T-helper 1 cell treated with Interleukin-12 subunit alpha and Interleukin-12 subunit beta and Interleukin-4 antibody, amounts not matched to agents 30 ng/mL and 1 ng/mL, for 36 hours (primary cell): Measurements from ENCODE around the gene USP34. TPM values are rescaled to one million over a fixed set of nuclear protein-coding genes. Genes with fewer than 3 reads are reported as not detected.
"Not testable (repeated sequence)": the region's sequence is repeated elsewhere in the genome, so short reads cannot be mapped to it uniquely, and the experiment has no call there.

Source experiments
- intact Hi-C: fragments of 100-400 bp; cut with micrococcal nuclease; formaldehyde crosslinking; loops from one replicate; pipeline ENCODE4 v1.15.1; 2024
- total RNA-seq: library from RNA; stranded (reverse); gene quantifications from 2 replicates; pipeline ENCODE4 v1.2.3, GENCODE V29; 2022

Gene USP34
- total RNA-seq, 1 donor from 2014 or later = 117 TPM

DNA sequence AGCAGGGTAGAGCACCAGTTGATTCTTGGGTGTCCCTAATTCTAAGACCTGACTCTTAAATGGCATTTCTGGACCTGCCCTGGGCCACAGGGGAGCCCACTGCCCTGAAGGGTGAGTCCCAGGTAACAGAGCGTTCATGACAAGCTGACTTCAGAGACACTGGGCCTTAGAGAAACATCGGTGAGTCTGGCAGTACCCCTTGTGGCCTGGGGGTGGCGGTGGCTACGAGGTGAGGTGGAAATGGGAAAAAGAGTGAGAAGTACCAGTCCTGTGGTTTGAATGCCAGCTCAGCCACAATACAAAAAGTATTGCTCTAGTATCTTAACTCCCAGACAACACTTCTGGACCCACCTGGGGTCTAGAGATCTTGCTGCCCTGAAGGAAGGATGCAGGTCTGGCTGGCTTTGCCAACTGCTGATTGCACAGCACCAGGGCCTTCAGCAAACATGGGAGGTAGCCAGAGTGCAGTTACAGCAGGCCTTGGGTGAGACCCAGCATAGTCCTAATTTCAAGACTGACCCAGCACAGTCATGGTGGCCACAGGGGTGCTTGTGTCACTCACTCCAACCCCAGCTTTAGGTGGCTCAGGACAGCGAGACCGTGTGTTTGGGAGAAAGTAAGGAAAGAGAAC is 44.5 kb downstream of the USP34 start:
- intact Hi-C loops = loop anchor here (1.0 kb wide), 4 partner anchors 45 to 367 kb away; partner anchors contain the start of gene USP34

DNA sequence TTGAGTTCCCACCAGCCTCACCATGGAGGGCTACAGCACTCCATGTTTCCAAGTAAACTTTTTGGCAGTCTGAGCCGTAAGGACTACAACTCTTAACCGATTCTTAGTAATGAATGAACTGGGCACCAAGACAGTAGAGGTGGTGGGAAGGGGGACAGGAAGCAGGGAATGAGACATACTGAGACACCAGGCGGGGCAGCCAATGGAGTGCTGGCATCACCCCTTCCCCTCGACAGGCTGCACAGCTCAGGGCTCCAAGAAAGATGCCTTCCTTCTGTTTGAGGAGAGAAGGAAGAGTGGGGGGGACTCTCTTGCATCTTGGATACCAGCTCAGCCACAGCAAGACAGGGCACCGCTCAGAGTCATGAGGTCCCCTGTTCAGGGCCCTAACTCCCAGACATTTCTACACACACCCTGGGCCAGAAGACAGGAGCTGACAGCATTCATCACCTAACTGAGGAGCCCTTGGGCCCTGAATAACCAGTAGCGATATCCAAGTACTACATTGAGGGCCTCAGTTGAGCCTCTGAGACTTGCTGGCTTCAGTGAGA is 45.2 kb downstream of the USP34 start:
- intact Hi-C loops = loop anchor here (1.0 kb wide), 4 partner anchors 46 to 368 kb away; partner anchors contain the start of gene USP34

DNA sequence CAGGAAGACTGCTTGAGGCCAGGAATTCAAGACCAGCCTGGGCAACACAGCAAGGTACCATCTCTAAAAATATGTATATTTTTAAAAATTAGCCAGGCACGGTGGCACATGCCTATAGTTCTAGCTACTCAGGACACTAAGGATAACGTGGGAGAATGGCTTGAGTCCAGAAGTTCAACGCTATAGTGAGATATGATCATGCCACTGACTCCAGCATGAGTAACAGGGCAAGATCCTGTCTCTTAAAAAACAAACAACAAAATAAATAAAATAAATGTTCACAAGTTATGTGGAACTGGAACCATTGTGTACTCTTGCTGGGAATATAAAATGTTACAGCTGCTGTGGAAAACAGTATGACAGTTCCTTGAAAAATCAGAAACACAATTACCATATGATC is 47.2 kb downstream of the USP34 start:
- intact Hi-C loops = no loop called here

DNA sequence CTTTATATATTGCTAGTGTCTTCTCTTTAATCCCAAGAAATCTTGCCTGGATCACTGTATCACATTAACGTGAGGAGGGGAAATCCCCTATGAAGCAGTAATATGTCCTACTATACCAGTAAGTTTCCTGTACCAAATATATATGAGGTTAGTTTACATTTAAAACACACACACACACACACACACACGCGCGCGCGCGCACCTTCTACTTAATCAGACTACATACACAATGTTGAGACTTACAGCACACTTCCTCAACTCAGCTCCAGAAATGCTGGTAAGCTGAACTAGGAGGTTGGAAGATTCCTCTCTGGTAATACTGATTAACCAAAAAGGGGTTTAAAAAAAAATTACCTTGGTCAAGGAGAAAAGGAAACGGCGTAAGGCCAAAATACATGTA is 49.3 kb downstream of the USP34 start:
- intact Hi-C loops = no loop called here

DNA sequence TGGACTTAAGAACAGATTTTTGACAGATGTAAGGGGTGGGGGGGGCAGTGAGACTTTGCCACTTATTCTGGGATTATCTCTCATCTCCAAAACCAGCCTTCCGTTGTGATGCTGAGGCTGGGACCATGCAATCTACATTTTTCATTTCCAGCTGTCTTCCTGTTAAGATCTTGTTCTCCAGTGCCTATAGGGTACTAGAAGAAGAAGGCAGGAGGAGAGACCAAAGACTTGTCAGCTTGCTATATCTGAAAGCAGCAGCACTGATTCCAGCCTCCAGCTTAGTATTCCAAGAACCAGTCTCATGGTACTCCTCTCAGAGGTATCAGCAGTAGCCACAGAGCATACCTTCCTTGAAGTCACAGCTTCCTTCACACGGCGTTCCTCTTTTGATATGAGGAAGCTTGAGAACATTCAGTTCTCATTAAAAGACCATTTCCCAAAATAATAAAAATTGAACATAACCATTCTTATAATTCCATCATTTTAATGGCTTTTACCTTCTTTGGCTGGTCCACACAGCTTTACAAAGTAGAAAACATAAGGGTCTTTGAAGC is 49.8 kb downstream of the USP34 start:
- intact Hi-C loops = loop anchor here (1.0 kb wide), 1 partner anchor 404 kb away; the partner anchor contains the start of gene PEX13

DNA sequence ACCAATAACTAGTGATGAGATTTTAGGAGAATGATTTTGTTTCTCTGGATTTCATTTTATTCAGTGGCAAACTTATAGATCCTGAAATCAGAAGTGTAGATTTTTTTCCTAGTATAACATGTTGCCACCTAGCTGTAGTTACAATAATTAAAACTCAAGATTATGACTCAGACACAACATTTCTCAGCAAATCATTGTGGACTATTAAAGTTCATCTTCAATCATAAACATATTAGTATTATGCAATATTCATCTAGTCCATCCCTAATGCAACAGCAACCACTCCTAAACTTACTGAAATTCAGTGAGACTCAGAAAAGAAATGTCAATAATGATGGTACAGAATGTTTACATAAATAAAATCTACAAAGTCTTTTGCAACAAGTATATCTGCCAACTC is 51.3 kb downstream of the USP34 start:
- intact Hi-C loops = no loop called here

DNA sequence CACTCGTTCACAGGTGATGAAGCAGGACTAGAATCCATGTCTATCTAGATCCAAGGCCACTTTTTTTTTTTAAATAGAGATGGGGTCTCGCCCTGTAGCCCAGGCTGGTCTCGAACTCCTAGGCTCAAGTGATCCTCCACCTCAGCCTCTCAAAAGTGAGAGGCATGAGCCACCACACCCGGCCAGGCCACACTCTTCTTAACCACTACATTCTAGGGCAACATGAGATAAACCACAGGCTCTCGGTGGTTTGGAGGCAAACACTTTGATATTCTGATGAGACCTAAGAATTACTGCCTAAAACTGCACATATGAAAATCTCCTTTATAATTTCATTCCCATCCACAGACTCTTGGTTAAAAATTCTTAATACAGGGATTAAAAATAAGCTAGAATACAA is 51.8 kb downstream of the USP34 start:
- intact Hi-C loops = no loop called here

DNA sequence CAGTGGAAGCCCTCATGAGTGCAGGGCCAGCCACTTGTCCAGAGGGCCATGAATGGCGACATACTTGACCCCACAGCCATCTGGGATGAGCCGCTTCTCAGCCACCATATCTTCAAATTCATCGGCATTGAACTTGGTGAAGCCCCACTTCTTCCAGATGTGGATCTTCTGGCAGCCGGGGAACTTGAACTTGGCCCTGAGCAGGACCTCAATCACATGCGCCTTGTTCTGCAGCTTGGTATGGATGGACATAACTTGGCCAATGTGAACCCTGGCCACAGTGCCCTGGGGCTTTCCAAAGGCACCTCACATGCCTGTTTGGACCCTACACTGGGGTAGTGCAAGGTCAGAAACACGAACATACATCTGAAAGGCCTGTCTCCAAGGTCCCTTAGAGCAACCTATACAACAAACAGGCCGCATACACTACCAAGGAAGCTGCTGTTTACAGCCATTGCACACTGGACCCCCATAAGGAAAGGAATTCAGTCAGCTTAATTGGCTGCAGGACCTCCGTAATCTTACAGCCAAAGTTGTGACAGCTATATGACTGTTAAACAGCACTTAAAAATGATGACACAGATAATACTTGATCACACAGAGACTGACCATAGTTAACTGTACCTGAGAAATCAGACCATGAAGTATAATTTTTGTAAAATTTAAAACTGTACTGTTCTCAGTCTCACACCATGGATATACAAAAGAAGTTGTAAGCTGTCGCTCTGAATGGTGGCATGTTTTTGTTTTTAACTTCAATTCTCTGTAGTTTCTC is 53.8 kb downstream of the USP34 start:
- intact Hi-C loops = no loop called here

DNA sequence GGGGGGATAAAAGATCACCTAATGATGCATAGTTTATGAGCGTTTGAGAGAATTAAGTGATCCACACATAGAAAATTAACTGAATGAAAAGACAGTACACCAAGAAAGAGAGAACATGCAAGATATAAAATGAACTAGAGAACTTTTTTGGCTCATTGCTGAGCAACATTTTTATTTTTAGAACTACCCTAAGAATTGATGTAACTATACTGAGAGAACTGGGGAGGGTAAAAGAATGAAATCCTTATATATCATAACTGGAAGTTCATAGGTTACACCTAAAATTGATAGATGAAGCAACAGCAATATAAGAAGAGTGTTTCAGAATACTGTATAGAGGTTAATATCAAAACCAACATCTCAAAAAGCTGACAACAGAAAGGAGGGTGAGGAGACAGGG is 55.6 kb downstream of the USP34 start:
- intact Hi-C loops = no loop called here

DNA sequence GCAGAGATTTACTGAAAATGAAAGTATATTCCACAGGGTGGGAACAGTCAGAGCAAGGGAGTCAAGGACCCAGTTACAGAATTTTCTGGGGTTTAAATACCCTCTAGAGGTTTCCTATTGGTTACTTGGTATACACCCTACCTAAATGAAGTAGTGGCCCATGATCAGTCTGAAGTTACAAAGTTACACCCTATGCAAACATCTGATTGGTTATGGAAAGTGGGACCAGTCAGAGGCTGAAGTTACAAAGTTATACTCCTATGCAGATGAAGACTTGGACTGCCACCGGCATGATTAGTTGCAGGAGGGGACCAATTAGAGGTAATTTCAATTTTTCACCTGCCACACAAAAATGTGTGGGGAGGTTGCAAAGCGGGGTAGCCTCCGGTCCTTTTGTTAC is 56.2 kb downstream of the USP34 start:
- intact Hi-C loops = no loop called here

DNA sequence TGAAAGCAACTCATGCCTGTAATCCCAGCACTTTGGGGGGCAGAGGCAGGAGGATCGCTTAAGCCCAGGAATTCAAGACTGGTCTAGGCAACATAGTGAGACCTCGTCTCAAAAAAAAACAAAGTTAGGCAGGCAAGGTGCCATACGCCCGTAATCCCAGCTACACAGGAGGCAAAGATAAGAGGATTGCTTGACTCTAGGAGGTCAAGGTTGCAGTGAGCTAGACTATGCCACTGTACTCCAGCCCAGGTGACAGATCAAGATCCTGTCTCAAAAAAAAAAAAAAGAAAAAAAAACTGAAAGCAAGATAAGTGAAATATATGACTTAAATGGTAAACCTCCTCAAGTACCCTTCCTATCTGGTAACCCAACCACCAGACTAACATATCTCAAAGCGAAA is 59.8 kb downstream of the USP34 start:
- intact Hi-C loops = no loop called here

DNA sequence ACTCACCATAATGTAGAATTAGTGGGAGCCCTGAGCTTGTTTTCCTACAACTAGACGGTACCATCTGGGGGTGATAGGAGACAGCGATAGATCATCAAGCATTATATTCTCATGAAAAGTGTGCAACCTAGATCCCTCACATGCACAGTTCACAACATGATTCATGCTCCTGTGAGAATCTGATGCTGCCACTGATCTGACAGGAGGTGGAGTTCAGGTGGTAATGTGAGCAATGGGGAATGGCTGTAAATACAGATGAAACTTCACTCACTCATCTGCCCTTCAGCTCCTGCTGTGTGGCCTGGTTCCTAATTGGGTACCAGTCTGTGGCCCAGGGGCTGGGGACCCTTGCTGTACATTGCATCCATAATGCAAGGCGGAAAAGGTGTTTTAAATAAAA is 60.7 kb downstream of the USP34 start:
- intact Hi-C loops = no loop called here

DNA sequence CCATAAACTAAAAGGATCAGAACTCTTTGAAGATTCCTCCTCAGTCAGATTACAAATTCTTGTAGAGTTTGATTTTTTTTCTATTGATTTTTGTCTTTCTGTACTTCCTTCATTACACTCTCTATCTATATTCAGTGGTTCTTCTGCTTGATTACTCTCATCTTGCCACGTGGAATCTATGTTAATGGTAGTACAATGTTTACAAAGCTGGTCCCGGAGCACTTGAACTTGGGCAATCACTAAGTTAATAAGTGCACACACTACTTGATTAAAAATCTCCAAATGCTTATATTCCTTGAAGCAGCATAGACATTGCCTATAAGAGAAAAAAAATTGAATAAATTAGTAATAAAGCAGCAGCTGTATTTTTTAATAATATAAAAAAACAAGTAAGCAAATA is 65.1 kb downstream of the USP34 start:
- intact Hi-C loops = no loop called here

DNA sequence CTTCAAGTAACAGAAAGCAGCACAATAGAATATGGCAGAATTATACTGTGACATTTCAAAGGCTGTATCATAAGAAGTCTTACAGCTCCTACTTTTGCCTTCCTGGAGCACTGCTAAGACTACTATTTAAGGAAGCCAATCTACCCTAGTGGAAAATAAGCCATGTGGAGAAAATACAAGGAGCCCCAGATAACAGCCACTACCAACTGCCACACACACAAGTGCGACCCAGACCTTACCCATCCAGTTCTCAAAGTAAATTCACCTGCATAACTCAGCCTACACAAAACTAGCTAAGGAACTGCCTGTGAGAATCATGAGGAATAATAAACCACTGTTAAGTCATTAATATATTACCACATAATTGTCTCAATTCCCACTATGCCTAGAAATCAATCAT is 66.4 kb downstream of the USP34 start:
- intact Hi-C loops = no loop called here

DNA sequence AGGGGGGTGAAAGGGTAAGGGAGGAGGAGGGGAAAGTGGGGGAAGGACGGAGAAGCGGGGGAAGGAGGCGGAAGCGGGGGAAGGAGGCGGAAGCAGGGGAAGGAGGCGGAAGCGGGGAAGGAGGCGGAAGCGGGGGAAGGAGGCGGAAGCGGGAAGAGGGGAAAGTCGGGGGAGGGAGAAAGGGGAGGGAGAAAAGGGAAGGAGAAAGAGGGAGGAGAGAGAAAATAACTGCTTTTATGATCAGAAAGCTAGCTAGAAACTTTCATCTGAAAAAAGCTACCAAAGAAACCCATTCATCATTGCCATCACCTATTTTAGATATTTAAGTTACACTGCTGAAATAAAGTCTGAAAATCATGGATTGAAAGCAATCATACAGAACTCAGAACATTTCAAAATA is 72.5 kb downstream of the USP34 start:
- intact Hi-C loops = no loop called here

DNA sequence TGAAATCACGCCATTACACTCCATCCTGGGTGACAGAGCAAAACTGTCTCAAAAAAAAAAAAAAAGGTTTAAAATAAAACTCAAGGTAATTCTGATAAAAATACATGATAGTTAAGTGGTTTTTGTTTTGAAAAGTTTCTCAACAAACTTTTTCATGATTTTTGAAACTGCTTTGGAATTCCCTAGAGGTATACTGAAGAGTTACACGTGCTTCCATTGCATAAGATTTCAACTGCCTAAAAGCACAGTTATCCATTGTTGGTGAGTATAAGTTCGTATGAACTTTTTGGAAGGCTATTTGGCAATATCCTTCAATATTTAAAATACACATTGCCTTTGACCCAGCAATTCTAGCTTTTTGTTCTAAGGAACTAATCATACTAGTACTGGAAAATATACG is 74.9 kb downstream of the USP34 start:
- intact Hi-C loops = no loop called here

DNA sequence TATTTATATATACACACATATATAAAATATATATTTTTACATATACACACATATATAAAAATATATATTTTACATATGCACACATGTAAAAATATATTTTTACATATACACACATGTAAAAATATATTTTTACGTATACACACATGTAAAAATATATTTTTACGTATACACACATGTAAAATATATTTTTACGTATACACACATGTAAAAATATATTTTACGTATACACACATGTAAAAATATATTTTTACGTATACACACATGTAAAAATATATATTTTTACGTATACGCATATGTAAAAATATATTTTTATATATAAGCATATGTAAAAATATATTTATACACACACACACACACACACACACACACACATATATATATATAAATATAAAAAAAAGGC is 83.3 kb downstream of the USP34 start:
- intact Hi-C loops = not testable (repeated sequence)

DNA sequence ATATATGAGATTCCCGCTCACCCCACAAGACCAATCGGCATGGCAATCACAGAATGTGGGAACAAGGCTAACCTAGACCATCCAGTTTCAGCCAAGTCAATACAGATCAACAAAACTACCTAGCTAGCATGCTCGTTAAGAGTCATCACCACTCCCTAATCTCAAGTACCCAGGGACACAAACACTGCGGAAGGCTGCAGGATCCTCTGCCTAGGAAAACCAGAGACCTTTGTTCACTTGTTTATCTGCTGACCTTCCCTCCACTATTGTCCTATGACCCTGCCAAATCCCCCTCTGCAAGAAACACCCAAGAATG is 90.0 kb downstream of the USP34 start:
- intact Hi-C loops = not testable (repeated sequence)

DNA sequence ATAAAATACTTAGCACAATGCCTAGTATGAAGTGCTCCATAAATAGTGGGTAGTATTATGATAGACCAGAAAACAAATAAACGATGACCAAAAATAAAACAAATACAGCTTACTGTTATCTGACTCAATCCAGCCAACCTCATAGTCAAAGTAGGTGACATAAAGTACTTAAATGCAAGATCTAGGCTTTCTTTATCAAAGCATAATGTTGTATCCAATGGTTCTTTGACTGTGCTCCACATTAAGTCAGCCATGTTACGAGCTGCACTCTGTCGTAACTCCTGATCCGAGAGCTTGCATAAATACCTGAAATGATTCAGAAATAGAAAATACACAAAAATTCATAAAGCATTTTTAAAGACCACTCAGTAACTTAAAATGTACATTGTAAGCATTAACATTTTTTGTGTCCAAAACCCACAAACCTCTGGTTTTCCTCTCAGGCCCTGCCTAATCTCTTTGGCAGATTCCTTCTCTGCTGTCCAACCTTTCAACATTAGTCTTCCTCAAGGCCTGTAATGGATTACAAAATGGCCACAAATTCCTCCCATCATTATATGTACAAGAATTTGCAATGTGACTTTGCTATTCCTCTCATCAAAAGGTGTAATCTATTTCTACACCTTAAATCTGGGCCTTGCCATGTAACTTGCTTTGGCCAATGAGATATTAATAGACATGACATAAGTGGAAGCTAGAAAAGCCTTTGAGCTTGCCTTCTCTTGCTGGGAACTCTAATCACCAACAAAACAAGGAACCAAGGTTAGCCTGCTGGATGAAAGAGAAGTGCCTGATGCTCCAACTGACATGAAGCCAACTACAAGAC is 90.6 kb downstream of the USP34 start:
- intact Hi-C loops = no loop called here

DNA sequence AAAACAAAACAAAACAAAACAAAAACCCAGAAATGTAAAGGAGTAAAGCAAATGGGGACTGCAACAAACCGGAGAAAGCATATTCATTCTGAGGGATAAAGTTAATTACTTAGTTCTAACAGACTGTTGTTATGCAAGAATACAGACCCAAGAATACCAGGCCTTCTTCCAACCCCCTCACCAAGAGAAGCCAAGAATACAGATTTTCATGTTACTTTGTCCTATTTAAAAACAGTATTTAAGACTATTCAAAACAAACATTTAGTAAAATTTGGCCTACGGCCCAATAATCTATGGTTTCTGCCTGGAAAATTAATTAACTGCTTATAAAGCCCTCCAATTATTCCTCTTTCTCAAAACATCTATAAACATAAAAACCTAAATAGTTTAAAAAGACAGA is 91.4 kb downstream of the USP34 start:
- intact Hi-C loops = no loop called here

DNA sequence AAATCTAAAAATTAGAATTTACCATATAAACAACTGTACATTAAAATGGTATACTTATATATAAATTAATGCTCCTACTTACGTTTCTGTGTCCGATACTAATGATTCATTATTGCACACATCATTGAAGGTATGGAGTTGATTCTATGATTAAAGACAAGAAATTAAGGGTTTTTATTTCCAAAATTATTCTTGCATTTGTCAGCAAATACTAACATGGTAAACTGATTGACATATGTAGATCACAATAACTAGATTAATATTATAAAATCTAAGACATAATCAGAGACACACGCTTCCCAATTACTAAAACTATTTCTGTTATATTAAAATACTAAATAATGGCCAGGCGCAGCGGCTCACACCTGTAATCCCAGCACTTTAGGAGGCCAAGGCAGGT is 92.6 kb downstream of the USP34 start:
- intact Hi-C loops = no loop called here

DNA sequence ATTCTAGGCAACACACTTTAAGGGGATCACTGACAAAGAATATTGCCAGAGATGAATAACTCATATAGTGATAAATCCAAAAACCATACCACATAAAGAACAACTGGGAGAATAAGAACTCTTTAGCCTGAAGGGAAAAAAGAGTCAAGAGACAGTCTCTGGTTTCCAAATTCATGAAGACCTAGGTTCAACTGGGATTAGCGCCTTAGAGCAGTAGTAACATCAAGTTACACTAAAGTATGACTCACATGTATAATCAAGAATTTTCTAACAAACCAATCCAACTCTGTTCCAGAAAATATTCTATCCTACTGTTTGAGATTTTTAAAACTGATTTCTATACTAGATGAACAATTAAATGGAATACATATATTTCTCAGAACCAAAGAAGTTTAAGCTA is 93.8 kb downstream of the USP34 start:
- intact Hi-C loops = no loop called here
